HG03565 (cell line): ENCODE data around the gene SBDS.
"Not testable (repeated sequence)": the region's sequence is repeated elsewhere in the genome, so short reads cannot be mapped to it uniquely, and the experiment has no call there.

Experiments used
- ATAC-seq: cut with Tn5 transposase; IDR thresholded peaks from one replicate; pipeline ENCODE4 v1.9.1; 2021; ENCODE audit warnings: mild to moderate bottlenecking, moderate library complexity; ENCODE audit not compliant: unreplicated experiment

SBDS gene

DNA sequence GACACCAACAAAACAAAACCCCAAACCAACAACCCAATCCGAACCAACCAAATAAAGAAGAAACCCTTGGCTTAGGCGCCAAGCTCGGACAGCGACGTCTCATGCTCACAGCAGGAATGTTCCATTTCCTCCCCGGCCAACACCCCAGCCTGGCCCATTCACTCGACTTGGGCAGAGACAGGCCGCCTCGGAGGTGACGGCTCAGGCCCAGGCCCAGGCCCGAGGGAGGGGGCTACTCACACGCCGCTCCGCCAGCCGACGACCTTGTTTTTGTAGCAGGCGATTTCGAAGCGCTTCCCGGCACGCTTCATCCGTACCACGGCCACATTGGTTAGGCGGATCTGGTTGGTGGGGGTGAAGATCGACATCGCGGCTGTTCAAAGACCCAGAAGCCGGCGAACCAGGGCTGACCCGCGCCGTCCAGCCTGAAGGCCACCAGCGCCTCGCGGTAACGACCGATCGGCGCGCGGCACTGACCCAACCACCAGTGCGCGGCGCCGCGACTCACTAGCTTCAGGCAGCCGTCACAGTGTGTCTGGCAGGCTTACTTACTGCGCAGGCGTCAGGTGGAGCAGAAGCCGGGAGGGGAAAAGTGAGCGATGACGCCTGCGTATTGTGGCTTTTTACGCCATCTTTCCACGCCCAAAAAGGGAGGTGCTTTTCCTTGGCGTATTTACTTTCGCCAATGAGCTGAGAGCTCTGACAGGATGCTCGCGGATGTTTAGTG is at the start of gene SBDS:
SBDS (minus strand) TSS at position 537 of the 727 bp plus-strand sequence; CDS start at position 368, 169 bp downstream.
- ATAC-seq = peak; percentile 60

DNA sequence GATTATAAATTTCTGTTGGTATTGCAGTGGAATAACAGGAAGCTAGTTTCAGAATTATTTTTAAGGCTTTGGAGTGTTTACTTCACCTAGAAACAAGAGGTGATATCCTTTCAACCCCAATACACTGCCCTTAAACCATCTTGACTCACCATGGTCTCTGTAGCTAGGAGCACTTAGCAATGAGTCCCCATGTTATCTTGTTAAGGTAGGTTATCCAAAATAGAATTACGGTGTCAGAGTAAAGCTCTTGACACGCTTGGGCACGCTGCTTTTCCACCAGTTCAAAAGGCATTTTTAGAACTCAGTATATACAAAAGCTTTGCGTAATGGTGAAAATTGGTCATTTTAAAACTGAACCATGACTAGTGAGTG is 48.2 kb upstream of the SBDS start:
- not testable (repeated sequence) for ATAC-seq

DNA sequence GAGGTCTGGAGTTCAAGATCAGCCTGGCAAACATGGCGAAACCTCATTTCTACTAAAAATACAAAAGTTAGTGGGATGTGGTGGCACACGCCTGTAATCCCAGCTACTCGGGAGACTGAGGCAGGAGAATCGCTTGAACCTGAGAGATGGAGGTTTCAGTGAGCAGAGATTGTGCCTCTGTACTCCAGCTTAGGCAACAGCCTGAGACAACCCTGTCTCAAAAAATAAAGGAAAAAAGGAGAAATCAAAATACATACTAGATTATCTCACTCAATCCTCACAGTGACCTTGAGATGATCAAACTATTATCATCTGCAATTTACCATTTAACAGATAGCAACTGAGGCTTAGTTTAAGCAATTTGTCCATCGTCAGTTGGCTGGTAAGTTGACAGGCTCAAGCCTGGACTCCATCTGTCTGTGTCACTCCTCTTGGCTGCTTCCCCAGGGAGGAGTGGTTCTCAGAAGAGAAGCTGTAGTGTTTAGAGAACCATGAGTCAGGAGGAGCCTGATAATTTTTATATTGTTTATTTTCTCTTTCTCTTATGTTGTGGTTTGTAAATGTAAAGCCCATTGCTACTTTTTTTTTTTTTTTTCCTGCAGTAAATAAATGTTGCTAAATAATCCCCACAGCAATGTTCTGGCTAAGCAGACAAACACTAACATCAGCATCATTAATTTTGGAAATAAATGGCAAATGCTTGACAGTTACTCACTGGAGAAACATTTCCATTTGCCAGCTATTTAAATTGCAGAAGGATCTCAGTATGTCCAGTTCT is 47.6 kb upstream of the SBDS start:
- not testable (repeated sequence) for ATAC-seq

DNA sequence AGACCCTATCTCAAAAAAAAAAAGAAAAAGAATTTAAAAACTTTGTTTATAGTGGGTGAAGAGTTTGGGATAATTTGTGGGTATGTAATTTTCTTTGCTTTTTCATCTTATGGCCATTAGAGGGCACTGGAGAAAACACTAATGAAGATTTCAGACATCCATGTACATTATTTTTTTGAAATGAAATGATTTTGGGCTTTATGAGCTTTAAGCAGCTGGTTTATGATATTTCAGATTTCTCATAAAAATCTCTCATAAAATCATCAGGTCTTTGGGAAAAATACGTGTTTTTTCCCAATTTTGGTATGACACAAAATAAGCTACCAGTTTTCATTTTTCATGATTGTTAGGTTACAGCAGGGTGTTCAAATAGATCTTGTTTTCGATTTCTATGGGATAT is 45.4 kb upstream of the SBDS start:
- ATAC-seq = not testable (repeated sequence)

DNA sequence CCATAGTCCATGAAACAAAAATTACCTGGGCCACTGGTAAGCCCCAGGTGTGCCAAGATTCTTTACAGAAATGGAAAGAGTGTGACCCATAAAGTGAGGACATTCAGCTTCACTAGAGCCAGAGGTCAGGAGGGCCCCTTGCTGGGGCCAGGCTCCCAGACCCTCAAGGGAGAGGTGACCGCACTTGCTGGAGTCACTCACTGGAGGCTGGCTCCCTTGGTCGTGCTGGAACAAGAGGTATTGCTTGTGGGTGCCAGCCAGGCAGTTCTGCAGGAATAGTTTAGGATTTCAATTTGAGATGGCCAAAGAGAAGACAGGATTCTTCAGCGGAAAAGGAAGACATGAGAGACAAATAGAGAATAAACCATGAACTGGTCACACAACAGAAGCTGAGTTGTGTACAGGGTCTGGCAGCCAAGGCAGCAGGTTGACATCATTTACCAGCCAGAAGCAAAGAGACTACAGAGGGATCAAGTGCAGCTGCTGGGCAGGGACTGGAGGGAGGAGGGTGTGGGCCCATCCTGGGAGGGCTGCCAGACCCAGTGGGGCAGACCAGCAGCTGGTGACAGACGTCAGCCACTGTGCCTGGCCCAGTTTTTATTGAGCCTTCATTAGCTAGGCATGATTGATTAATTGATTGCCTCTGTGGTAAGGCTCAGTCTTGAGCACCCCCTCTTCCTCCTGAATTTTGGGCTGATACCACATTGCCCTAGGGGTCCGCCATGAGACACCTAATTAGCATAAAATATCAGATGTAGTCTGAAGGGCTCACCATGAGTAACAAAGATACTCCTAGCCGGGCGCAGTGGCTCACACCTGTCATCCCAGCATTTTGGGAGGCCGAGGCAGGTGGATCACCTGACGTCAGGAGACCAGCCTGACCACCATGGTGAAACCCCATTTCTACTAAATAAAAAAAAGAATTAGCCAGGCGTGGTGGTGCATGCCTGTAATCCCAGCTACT is 41.3 kb upstream of the SBDS start:
- not testable (repeated sequence) for ATAC-seq

DNA sequence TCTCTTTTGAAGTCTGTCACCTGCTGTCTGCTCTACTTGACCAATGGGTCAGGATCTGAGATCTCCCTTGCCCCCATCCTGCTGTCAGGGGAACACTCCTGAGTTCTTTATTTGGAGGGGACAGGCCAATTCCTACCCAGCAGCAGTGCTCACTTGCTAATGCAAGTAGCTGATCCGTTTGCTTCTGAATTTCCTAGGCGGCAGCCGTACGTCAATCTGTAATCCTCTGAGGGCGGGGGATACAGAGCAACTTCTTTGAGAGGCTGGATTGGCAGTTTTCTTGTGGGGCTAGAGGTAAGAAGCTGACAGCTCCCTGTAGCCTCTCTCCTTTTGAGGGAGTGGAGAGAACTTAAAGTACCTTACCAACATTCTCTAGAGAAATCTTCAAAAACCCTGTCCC is 37.9 kb upstream of the SBDS start:
- ATAC-seq = no peak

DNA sequence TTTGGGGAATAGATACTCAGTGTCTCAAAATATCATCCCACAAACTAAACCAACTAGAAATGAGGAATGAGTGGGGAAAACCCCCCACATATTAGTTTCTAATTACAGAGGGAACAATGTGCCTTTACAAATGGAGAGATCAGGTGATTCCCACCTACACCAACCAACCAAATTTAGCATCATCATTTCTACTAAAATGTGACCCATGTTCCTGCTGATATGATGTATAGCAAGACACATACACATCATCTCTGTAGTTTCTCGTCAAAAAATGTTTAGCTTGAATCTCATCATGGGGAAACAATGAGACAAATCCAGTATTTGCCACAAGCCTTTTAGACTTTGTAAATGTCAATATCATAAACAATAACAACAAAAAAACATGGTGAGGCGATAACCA is 36.3 kb upstream of the SBDS start:
- not testable (repeated sequence) for ATAC-seq

DNA sequence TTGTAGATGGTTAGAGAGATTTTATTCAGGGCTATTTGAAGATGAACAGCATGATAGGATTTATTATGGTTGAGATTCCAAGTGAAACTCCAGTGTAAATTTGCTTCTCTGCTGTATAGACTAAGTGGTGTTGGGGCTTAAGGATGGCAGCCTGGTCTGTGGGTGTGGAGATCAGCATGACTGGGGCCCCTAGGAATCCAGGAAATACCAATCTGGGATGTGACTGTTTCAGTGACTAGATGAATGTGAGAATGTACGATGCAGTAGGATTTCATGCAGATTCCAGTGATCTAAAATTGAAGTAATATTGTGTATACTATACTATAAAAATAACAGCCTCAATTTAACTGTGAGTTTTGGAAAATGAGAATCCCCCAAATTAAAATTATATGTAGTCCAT is 30.1 kb upstream of the SBDS start:
- not testable (repeated sequence) for ATAC-seq

DNA sequence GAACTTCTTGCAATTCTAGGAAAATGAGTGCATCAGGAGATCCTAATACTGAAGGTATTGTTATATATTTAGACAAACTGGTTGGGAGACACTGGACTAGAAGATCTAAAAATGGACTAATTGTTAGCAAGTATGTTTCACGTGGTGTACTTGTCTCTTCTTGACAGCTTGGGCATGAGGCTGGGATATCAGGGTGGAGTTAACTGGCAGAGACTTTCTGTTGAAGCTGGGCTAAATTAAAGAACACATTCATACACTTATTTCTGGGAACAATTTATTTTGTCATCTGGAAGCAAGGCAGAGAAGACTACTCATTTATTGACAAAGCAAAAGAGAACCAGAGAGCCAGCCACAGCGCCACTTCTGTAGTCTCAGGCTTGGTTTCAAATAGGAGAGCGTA is 27.1 kb upstream of the SBDS start:
- no peak for ATAC-seq

DNA sequence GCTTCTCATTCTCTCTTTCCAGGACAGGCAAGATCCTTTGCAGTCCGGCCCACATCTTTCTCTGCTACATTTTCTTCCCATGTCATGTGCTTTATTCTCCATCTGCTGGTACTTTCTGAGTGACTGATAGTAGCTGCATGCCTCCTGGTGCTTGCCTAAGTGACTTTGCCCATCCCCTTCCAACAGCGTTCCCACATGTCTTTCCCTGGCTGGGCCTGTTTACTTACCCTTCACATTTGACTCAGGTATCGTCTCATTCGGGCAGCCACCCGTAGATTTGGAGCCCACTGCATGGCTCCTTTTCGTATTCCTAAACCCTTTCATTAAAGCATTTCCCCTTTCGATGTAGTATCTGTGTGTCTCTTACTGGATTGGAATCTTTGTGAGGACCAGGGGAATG is 25.9 kb upstream of the SBDS start:
- ATAC-seq = no peak

DNA sequence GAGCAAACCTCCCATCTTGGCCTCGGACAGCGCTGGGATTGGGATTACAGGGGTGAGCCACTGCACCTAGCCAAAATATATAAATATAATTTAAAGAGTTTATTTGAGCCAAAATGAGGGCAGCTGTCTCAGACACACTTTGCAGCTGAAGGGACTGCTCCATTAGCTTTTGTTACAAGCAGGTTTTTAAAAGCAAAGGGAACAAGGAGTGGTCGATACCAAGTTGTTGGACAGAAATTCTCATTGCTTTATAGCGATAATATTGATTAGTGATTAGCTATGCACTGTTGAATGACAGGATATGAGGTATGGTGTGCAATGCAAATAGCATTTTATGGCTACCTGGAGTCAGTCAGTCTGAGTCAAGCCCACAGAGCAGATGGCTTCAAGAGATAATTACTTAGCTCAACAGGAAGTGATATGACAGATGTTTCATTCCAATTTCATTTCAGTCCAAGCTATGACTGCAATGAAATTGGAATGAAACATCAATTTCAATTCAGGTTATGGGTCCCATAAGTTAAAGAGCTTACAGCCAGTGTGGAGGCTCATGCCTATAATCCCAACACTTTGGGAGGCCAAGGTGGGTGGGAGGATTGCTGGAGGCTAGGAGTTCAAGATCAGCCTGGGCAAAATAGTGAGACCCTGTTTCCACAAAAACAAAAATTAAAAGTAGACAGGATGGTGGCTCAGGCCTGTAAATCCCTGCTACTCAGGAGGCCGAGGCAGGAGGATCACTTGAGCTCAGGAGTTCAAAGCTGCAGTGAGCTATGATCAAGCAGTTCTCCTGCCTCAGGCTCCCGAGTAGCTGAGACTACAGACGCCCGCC is 24.4 kb upstream of the SBDS start:
- ATAC-seq = no peak

DNA sequence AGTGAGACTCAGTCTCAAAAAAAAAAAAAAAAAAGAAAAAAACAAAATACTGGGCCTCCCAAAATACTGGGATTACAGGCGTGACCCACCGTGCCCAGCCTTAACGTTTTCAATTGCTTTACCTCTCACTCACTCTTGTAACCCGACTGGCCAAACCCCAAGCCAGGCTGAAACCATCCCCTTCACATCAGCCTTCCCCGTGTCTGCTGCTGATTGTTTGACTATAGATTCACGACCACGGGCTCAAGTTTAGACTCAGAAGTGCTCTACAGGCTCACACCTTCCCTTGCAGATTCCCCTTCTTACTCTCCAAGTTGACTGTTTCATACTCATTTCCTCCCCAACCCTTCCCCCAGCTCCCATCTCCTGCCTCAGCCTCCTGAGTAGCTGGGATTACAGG is 23.6 kb upstream of the SBDS start:
- ATAC-seq = no peak

DNA sequence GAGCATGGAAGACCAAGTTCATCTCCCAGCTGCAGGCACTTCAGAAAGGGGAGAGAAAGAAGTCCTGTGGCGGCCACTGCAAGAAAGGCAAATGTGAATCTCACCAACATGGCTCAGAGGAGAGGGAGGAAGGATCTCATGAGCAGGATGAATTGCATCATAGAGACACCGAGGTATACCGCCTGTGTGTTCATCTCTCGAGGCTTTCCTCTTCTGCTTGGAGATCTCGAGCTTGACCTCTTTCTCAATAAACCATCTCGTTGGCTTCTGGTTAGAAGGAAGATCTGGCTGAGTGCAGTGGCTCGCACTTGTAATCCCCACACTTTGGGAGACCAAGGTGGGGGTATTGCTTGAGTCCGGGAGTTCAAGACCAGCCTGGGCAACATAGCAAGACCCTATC is 22.6 kb upstream of the SBDS start:
- not testable (repeated sequence) for ATAC-seq

DNA sequence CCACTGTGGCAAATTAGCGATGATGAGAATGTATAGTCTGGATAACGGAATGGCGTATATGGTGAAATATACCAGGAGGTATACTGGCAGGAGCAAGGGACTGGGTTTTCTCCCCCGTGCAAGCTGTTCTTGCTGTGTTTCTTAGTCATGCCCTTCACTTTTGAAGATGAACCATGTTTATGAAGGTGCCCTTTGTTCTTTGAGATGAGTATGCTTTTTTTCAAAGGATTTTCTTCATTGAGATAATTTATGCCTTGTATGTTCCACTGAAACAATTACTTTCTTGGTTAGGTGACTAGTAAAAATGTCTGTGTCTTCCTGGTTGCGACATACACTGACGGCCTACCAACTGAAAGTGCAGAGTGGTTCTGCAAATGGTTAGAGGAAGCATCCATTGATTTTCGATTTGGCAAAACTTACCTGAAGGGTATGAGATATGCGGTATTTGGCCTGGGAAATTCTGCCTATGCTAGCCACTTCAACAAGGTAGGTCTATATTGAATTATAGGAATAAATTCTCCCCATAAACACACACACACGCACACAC is 18.8 kb upstream of the SBDS start:
- not testable (repeated sequence) for ATAC-seq

DNA sequence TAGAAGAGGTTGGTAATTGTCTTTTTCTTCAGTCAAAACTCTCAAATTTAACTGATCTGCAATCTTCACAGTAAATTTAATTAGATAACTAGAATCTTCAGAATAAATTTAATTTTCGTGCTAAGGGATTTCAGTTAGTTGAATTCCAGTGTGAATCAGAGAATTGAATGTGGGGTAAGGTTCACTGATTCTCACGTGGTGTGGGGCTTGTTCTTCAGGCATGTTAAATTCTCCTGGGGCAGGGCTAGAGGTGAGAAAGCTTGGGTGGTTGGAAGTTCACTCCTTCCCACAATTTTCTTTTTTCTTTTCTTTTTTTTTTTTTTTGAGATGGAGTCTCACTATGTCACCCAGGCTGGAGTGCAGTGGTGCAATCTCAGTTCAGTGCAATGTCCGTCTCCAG is 14.3 kb upstream of the SBDS start:
- not testable (repeated sequence) for ATAC-seq

DNA sequence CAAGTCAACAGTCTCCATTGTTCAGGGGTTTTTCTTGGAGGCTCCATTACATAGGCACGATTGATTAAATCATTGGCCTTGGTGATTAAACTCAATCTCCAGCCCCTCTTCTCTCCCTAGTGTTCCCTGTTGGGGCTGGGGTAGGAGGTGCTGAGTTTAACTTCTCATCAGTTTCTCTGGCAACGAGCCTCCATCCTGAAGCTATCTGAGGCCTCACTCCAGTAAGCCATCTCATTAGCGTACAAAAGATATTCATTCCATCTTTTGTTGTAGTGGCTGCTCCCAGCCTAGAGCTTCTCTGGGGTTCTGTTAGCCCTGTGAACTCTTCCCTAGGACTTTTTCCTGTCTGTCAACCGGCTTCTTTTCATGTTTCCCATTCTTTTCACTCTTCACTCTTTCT is 12.9 kb upstream of the SBDS start:
- ATAC-seq = no peak

DNA sequence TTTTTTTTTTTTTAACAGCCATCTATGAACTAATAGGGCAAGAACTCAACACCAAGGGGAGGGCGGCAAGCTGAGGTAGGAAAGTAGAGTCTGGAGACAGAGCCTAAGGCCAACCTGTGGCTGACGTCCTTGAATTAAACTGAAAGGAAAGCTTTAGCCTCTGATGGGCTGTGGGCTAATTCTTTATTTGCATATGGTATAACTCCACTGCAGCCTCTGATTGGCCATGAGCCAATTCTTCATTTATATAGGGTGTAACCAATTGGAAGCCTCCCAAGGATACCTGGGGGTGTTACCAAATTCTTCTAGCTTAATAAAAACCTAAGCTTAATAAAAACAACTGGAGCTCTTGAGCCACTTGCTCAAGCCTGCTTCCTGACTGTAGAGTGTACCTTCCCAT is 11.6 kb upstream of the SBDS start:
- ATAC-seq = no peak

DNA sequence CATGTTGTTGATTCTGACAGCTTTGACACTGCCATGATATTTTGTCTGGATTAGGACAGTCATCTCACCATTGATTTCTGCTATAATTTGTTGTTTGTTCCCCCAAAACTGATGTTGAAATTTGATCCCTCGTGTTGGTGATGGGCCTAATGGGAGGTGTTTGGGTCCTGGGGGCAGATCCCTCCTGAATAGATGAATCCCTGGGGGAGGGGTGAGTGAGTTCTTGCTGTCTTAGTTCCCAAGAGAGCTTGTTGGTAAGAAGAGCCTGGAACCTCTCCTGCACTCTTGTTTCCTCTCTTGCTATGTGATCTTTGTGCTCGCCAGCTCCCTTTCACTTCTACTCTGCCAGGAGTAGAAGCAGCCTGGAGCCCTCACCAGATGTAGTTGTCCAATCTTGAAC is 8.8 kb upstream of the SBDS start:
- ATAC-seq = not testable (repeated sequence)

DNA sequence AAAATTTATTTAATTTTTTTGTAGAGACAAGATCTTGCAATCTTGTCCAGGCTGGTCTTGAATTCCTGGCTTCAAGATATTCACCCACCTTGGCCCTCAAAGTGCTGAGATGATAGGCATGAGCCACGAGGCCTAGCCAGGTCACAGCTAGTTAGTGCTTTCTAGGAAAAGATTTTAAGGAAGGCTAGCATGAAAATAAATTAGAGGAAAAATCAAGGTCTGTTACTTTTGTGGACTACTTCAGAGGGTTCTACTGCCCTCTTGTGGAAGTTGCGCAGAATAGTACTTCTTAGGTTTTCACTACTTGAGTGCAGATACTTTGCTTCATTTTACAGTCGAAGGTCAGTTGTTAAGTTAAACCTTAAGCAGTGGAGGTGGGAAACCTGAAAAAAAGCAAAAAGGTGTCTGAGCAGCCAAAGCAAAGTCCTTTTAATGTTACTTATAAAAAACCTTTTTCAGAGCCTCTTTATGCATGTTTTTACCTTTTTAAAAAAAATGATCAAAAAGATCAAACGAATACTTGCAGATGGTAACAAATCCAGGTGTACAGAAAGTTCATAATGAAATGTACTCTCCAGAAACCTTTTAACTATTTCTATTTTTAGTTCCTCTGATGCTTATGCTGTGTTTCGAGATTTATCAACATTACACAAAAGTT is 5.3 kb upstream of the SBDS start:
- not testable (repeated sequence) for ATAC-seq
